Measurements from ENCODE around the gene RXRB. TPM values are rescaled to one million over a fixed set of nuclear protein-coding genes. Genes with fewer than 3 reads are reported as not detected.
"Not testable (repeated sequence)": the region's sequence is repeated elsewhere in the genome, so short reads cannot be mapped to it uniquely, and the experiment has no call there.

RXRB gene
- total RNA-seq, 2 donors from 2014 or later: 17.1 to 17.4 TPM

- Histone ChIP-seq H3K27me3 (no peaks in the 10 kb centered on the region), H3K4me3 (no peak overlapping the region), H3K36me3 (no peaks in the 10 kb centered on the region), H3K27ac (no peak overlapping the region), H3K9me3 (peaks cover 0 to 14% of the 10 kb centered on the region in 2 donors), H3K4me1 (peaks cover 0 to 11% of the 10 kb centered on the region in 2 donors)
- DNase-seq (ENCODE audit: low spot score): no peak
- no peak for TF ChIP-seq CTCF (IDR thresholded peaks at IDR 0.05)
Measured at GRCh38 chr6:33156561-33156960, 43.9 kb downstream of the RXRB start.

GRCh38 chr6:33154349-33154748 is 46.1 kb downstream of the RXRB start:
- Histone ChIP-seq H3K27me3 (no peaks in the 10 kb centered on the region), H3K4me3 (no peak overlapping the region), H3K9me3 (peaks cover 0 to 20% of the 10 kb centered on the region in 2 donors), H3K27ac (no peak overlapping the region), H3K4me1 (no peaks in the 10 kb centered on the region), H3K36me3 (no peaks in the 10 kb centered on the region)
- DNase-seq (ENCODE audit: low spot score): no peak
- no peak for TF ChIP-seq CTCF (IDR thresholded peaks at IDR 0.05)

GRCh38 chr6:33151050-33151449 is 49.4 kb downstream of the RXRB start:
- TF ChIP-seq CTCF (IDR thresholded peaks at IDR 0.05): no peak
- no peaks in the 10 kb centered on the region for H3K27me3 ChIP-seq
- no peak overlapping the region for H3K4me3 ChIP-seq
- H3K27ac ChIP-seq: no peak overlapping the region
- peaks cover 0 to 20% of the 10 kb centered on the region in 2 donors for H3K9me3 ChIP-seq
- no peak for DNase-seq (ENCODE audit: low spot score)
- no peaks in the 10 kb centered on the region for H3K36me3 ChIP-seq
- no peaks in the 10 kb centered on the region for H3K4me1 ChIP-seq

- not testable (repeated sequence) for H3K4me1 ChIP-seq; H3K27ac ChIP-seq; DNase-seq (ENCODE audit: low spot score); H3K27me3 ChIP-seq; H3K36me3 ChIP-seq; H3K4me3 ChIP-seq
- H3K9me3 ChIP-seq: peaks cover 0 to 20% of the 10 kb centered on the region in 2 donors
Measured at GRCh38 chr6:33150560-33150959, 49.9 kb downstream of the RXRB start.

- TF ChIP-seq CTCF (IDR thresholded peaks at IDR 0.05): peak; percentile 63 to 75
- Histone ChIP-seq H3K9me3 (peaks cover 0 to 20% of the 10 kb centered on the region in 2 donors), H3K27me3 (no peaks in the 10 kb centered on the region), H3K27ac (no peak overlapping the region), H3K4me3 (no peak overlapping the region), H3K36me3 (no peaks in the 10 kb centered on the region), H3K4me1 (no peaks in the 10 kb centered on the region)
- DNase-seq (ENCODE audit: low spot score): no peak
Measured at GRCh38 chr6:33147807-33148666, 52.4 kb downstream of the RXRB start.

GRCh38 chr6:33144373-33144772 is 56.1 kb downstream of the RXRB start:
- Histone ChIP-seq H3K27ac (no peak overlapping the region), H3K4me1 (no peaks in the 10 kb centered on the region), H3K27me3 (no peaks in the 10 kb centered on the region), H3K9me3 (no peaks in the 10 kb centered on the region), H3K4me3 (no peak overlapping the region), H3K36me3 (no peaks in the 10 kb centered on the region)
- TF ChIP-seq CTCF (IDR thresholded peaks at IDR 0.05): no peak
- no peak for DNase-seq (ENCODE audit: low spot score)

MicroRNAs within 50 kb of the gene (microRNA counts, 767-probe panel; counts per million panel counts)
- microRNA hsa-miR-219-1-3p (0 to 496 counts per million in 2 donors), microRNA hsa-miR-219-5p (0 to 31.0 counts per million in 2 donors)

Small RNAs within 50 kb of the gene (microRNA-seq; reads per million reads assigned to microRNA genes)
- gene MIR219A1 (ENCODE audit: borderline number of aligned reads in 2 of 2, borderline replicate concordance in 1 of 2): 0 to 0.71 reads per million in 2 donors

Other genes starting within 250 kb of the RXRB start
- 10 to 100 TPM in 1 of 2 donors, 1 to 10 TPM in 1; 9.2 to 15.4 TPM for gene HLA-DMA, start 247.6 kb downstream of the RXRB start, total RNA-seq
- 10 to 100 TPM; 56.9 to 91.1 TPM for gene BRD2, start 232.1 kb downstream of the RXRB start, total RNA-seq
- 10 to 100 TPM in 1 of 2 donors, 1 to 10 TPM in 1; 2.6 to 15.6 TPM for gene HLA-DOA, start 191.1 kb downstream of the RXRB start, total RNA-seq
- 10 to 100 TPM; 13.1 to 60.5 TPM for gene HLA-DPA1, start 127.0 kb downstream of the RXRB start, total RNA-seq
- 10 to 100 TPM; 22.0 to 76.7 TPM for gene HLA-DPB1, start 124.7 kb downstream of the RXRB start, total RNA-seq
- 1 to 10 TPM in 1 of 2 donors, under 1 TPM in 1; 0.63 to 1.5 TPM for gene COL11A2, start 8.2 kb downstream of the RXRB start, total RNA-seq
- 10 to 100 TPM; 67.0 to 70.0 TPM for gene SLC39A7, start 202 bp upstream of the RXRB start, total RNA-seq
- 10 to 100 TPM; 10.3 to 31.4 TPM for gene HSD17B8, start 4.0 kb upstream of the RXRB start, total RNA-seq
- gene RING1, start 7.8 kb upstream of the RXRB start, total RNA-seq: 10 to 100 TPM in 1 of 2 donors, 1 to 10 TPM in 1; 7.5 to 13.9 TPM
- gene VPS52, start 71.2 kb upstream of the RXRB start, total RNA-seq: 10 to 100 TPM; 19.0 to 31.7 TPM
- gene RPS18, start 71.4 kb upstream of the RXRB start, total RNA-seq: 1,000 to 10,000 TPM; 1,188 to 1,719 TPM
- 10 to 100 TPM in 1 of 2 donors, 1 to 10 TPM in 1; 9.4 to 12.1 TPM for gene B3GALT4, start 76.5 kb upstream of the RXRB start, total RNA-seq
- gene WDR46, start 88.6 kb upstream of the RXRB start, total RNA-seq: 10 to 100 TPM; 22.5 to 30.9 TPM
- gene PFDN6, start 88.9 kb upstream of the RXRB start, total RNA-seq: 10 to 100 TPM; 23.4 to 29.5 TPM
- 10 to 100 TPM; 23.0 to 36.9 TPM for gene RGL2, start 98.3 kb upstream of the RXRB start, total RNA-seq
- gene TAPBP, start 113.4 kb upstream of the RXRB start, total RNA-seq: 100 to 1,000 TPM in 1 of 2 donors, 10 to 100 TPM in 1; 80.0 to 103 TPM
- gene ZBTB22, start 117.1 kb upstream of the RXRB start, total RNA-seq: 10 to 100 TPM; 11.9 to 18.9 TPM
- 10 to 100 TPM; 22.6 to 31.8 TPM for gene DAXX, start 122.3 kb upstream of the RXRB start, total RNA-seq
- gene KIFC1, start 191.2 kb upstream of the RXRB start, total RNA-seq: 1 to 10 TPM in 1 of 2 donors, under 1 TPM in 1; 0.59 to 1.6 TPM
- 10 to 100 TPM; 51.8 to 69.8 TPM for gene PHF1, start 210.3 kb upstream of the RXRB start, total RNA-seq
- gene CUTA, start 217.4 kb upstream of the RXRB start, total RNA-seq: 100 to 1,000 TPM; 118 to 119 TPM
- gene SYNGAP1, start 219.4 kb upstream of the RXRB start, total RNA-seq: 10 to 100 TPM in 1 of 2 donors, 1 to 10 TPM in 1; 3.6 to 10.1 TPM